NCI-H2227 treated with DMSO at 0.1 percent for 48 hours (cell line): ENCODE measurements around the gene SORCS2.

Experiments
- DNase-seq: peaks from one replicate; lab custom pipeline; 2025; lab: John Stamatoyannopoulos, UW

The SORCS2 gene

DNA sequence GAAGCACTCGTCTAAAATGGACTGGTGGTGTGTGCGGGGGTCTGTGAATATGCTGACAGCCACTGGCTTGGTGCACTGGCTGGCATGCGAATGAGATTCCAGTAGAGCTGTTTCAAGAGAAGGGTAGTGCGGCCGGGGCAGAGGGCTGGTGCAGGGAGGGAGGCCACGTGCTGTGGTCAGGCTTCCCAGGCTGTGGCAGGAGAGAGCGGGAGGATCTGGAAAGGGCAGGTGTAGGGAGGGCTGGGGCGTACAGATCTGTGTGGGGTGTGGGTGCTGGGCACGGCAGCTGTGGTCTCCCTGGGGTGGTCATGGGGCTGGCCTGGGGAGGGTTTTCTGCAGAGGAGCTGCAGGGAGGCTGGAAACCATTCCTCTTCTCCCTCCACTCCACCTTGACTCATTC is 30.2 kb downstream of the SORCS2 start:
- DNase-seq, result no peak

DNA sequence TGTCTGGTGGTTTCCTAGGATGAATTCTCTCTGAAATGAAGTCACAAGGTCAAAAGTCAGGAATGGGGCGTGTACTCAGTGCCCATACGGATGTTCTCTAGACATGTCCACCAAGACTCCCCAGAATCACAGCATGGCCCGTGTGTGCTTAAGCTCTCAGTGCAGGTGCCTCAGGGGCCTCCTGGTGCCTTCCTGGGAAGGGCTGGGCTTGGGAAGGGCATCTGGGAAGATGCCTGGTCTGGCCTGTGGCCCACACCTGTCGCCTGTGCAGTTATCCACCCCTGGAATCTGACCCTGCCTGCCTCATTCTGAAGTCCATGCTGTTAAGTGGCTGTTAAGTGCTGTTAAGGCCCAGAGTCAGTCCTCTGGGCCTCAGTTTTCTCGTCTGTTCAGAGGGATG is 31.2 kb downstream of the SORCS2 start:
- no peak for DNase-seq

DNA sequence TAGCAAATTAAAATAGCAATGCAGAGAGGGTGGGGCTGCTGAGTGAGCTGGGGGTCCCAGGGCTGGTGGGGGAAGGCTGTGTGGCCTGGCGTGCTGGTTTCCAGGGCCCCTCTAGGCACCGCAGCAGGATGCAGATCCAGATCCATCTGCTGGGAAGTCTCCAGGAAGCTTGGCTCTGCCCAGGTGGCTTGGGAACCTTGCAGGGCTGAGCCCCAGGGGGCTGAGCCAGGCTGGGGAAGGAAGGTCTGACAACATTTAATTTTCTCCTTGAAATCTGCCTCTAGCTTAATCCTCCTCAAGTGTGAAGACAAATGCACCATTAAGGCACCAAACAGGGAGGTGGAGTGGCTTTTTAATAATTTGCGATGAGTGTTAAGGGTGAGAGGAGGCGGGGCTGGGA is 31.7 kb downstream of the SORCS2 start:
- DNase-seq, result no peak

DNA sequence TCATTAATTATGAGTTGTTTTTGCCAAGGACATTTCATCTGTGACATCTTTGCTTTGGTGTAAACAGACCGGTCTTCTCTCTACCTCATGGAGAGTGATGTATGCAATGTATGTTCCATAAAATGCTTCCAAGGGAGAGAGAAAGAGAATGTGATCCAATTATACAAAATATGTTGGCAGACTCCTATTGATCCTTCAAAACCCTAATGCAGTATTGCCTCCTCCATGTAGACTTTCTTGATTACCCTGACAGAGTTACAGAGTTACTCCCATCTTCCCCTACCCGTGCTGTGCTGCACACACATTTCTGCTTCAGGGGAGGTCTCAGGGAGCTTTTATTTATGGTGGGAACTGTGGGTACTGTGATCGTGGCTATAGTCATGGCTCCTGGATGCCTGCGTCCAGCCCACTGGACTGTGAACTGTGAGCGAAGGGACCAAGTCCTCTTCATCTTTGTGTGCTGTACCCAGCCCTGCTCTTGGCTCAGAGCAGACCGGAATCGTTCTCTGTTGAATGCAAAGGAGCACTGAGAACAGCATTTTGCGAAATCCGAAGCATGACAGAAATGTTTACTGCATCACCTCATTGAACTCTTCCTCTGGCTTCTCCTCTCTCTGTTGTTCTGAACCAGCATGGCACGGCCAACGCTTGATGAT is 32.7 kb downstream of the SORCS2 start:
- no peak for DNase-seq

DNA sequence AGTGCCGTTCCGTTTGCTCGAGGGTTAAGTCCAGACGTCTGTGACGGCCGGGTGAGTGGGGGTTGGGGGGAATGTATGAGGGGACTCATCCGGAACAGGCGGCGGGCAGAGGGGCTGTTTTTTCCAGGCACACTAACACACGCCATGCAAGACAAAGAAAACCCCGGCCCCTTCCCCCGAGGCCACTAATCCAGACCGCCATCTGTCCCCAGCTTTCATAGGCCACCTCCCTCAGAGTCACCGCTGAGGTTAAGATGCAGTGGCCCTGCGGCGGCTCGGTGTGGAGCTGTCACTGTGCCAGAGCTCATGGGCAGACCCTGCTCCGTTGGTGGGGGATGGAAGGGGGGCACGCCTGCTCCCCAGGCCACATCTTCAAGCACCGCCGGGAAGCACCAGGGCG is 34.1 kb downstream of the SORCS2 start:
- no peak for DNase-seq

DNA sequence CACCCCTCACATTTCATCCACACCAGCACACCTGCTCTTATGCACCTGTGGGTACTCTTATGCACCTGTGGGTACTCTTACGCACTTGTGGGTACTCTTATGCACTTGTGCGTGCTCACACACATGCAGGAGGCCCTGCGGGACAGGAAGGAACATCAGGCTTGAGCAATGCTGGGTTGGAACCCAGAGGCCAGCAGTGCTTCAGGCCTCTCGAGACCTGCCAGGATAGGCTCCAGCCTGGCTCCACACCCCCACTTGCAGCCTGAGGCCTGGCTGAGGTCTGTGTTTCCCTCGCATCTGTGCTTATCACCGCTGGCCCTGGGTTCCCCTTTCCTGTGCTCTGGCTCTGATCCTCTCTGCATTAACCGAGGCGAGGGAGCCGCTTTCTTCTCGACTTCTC is 34.7 kb downstream of the SORCS2 start:
- no peak for DNase-seq

DNA sequence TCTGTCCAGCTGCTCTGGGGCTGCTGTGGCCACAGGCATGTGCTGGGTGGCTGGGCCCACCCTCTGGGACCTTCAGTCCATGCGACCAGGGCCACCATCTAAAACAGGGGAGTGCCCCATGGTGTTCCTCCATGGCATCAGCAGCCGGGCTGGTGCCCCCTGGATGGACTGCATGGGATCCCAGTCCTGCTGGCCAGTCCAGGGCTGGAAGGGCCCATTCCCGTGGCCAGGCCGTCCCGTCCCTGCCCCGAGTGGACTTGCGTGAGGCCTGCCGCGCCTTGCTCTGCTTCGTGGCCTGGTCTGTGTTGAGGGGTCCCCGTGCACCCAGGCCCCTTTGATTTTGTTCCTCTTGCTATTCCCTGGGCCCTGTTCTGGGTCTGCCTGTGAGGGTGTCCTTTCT is 36.4 kb downstream of the SORCS2 start:
- no peak for DNase-seq

DNA sequence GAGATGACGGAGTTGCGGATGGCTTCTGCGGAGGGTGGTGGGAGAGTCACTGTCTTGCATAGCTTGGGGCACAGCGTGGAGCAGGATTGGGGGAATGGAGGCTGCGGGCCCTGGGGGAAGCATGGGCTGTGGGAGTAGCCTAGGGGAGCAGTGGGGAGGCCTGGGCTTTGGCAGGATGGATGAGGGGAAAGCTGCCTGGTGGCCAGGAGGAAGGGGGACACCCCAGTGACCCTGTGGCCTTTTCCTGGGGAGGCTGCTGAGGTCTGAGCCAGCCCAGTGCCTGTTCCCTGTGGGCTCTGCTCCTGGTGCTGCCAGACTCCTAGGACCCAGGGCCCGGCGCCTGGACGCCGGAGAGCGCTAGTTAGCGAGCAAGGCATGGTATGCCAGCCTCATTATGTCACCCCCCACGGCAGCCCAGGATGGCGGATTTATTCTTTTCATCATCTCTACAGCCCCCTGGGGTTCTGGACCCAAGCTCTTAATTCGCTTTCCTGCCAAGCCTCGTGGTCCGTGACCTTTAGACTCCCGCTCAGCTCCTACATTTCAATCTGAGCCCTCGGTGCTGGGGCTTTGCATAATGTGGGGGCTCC is 39.8 kb downstream of the SORCS2 start:
- no peak for DNase-seq

DNA sequence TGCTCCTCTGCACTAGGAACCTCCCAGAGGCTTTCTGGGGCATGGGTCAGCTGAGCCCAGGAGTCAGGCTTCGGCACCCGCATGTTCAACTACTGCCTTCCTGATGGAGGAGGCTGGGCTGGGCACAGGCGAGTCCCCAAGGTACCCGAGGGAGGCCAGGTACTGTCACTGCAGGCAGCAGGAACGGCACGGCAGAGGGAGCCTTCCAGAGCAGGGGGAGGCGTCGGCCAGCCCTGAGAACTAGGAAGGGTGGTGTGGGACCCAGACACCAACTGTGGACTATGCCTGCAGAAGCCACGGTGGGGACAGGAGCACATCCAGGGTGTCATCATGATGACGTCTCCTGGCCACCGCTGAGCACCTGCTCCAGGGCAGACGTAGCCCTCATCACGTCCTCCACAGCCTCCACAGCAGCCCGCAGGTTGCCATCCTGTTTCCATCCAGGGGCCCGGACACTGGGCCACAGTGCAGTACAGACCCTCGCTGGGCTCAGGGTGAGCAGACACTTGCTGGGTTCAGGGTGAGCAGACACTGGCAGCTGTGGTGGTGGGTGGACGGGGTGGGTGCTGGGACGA is 40.8 kb downstream of the SORCS2 start:
- DNase-seq, result no peak

- DNase-seq, result no peak
Measured at GRCh38 chr4:7233601-7234000, 41.3 kb downstream of the SORCS2 start.

GRCh38 chr4:7234355-7235029 is 42.2 kb downstream of the SORCS2 start:
- DNase-seq, result no peak

GRCh38 chr4:7235030-7235380 is 42.7 kb downstream of the SORCS2 start:
- no peak for DNase-seq

DNA sequence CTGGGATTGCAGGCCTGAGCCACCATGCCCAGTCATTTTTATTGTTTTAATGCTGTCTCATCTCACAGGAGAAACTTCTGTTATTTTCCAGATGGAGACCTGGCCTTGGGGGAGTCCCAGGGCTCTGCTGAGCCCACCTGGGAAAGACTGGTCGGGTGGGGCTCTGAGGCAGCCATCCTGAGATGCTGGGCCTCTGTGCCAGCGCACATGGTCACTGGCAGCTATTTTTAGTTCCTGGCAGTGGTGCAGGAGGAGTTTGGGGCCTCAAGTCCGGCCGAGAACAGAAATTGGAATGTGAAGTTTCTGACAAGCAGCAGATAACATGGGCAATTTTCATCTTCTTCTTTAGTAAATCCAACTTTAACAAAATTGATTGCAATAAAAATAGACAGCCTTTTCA is 44.5 kb downstream of the SORCS2 start:
- no peak for DNase-seq

GRCh38 chr4:7237873-7238272 is 45.5 kb downstream of the SORCS2 start:
- no peak for DNase-seq

GRCh38 chr4:7238300-7238960 is 46.1 kb downstream of the SORCS2 start:
- DNase-seq, result no peak

- no peak for DNase-seq
Measured at GRCh38 chr4:7239101-7239820, 46.9 kb downstream of the SORCS2 start.

- DNase-seq, result no peak
Measured at GRCh38 chr4:7239844-7240243, 47.5 kb downstream of the SORCS2 start.

DNA sequence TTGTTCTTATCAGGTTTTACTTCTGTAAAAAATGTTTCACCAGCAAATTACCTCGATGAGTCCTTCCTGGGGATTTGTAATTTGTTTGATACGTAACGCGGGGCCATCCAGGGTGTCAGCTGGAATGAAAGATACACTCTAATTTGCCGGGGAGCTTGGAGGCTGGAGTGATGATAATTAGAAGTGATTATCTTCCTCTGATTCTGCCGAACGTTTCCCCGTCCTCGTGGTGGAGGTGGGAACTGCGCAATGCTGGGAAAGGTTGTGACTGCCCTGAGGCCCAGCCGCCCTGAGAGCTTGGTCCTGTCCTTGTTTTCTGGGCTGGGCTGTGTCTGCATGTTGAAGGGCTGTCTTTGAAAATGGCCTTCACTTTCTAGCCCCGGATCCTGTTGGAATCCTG is 48.0 kb downstream of the SORCS2 start:
- no peak for DNase-seq

- DNase-seq, result no peak
Measured at GRCh38 chr4:7241597-7242125, 49.3 kb downstream of the SORCS2 start.

DNA sequence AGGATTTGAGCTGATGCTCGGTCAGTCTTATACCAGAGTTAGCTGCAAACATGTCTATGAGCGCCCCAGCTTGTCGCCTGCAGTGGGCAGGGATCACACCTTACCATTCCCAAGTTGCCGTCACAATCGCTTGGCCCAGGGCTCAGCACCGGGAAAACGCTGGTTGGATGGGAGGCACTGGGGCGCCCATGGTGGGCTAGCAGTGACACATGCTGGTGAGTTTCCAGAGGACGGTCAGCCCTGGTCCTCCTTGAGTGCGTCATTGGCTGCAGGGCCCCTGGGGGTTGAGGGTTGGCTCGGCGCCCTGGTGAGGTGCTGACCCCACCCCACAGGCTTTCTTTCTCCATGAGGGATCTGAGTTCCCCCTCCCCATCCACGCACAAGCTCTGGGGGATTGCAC is 50.4 kb downstream of the SORCS2 start:
- no peak for DNase-seq

- DNase-seq, result no peak
Measured at GRCh38 chr4:7243609-7244330, 51.4 kb downstream of the SORCS2 start.
